GM12878 (cell line): ENCODE measurements around the gene TOX2. TPM values are rescaled to one million over a fixed set of nuclear protein-coding genes. Genes with fewer than 3 reads are reported as not detected.

Experiments
- ATAC-seq: fragments of 200-7000 bp; cut with Tn5 transposase; 3 replicates; pipeline ENCODE4 v1.9.1; 2020; ENCODE audit warnings: mild to moderate bottlenecking, moderate library complexity
- BruUV-seq: library from RNA; stranded (reverse); fragments of 400-500 nt; replicated peaks from 2 replicates; lab custom pipeline; 2021; lab: Mats Ljungman, UMichigan
- CTCF ChIA-PET: fragments of 300-600 bp; sonication (Branson Sonifier 250); formaldehyde crosslinking; extraction: SDS; loops from one replicate; lab custom pipeline; 2021; ENCODE audit warnings: inconsistent platforms; lab: Yijun Ruan, JAX
- POLR2A ChIA-PET: fragments of 350-600 bp; formaldehyde crosslinking; extraction: SDS; loops from one replicate; lab custom pipeline; 2021; ENCODE audit warnings: inconsistent platforms; lab: Charles Lee
- RAD21 ChIA-PET: fragments of 300-600 bp; sonication (Branson Sonifier 250); formaldehyde crosslinking; loops from one replicate; lab custom pipeline; 2023; ENCODE audit warnings: antibody characterized with exemption; ENCODE audit not compliant: unreplicated experiment; lab: Charles Lee
- SMC1A ChIA-PET: fragments of 300-600 bp; sonication (Branson Sonifier 250); formaldehyde crosslinking; loops from one replicate; lab custom pipeline; 2023; ENCODE audit not compliant: unreplicated experiment, uncharacterized antibody; lab: Charles Lee
- DNase-seq: peaks from one replicate; pipeline ENCODE4 v3.0.0-alpha.2; 2011; ENCODE audit warnings: low read depth, low spot score
- FAIRE-seq: peaks from 3 replicates; lab custom pipeline; 2011; peaks lifted over from hg19 to GRCh38; lab: Jason Lieb, UNC
- H2AFZ ChIP-seq: 2 replicates; pipeline ENCODE4 v1.6.0; 2011; ENCODE audit warnings: low read depth, low read length, control low read depth; ENCODE audit not compliant: control insufficient read depth
- H3K27ac ChIP-seq: 2 replicates; pipeline ENCODE4 v1.5.1; 2011; ENCODE audit warnings: control low read depth; ENCODE audit not compliant: control insufficient read depth, insufficient read depth
- H3K27me3 ChIP-seq, 2 experiments: replicated peaks in 1 of 2; 2 replicates each; pipeline versions ENCODE4 v1.6.0 to v1.6.1; 2011; ENCODE audit warnings: low read length in 1 of 2; ENCODE audit not compliant: control insufficient read depth in 2 of 2, insufficient read depth in 2 of 2
- H3K36me3 ChIP-seq, 2 experiments: 2 replicates each; pipeline ENCODE4 v1.5.1; 2011; ENCODE audit warnings: low read length in 1 of 2; ENCODE audit not compliant: control insufficient read depth in 2 of 2, insufficient read depth in 2 of 2
- H3K4me1 ChIP-seq: 2 replicates; pipeline ENCODE4 v1.6.1; 2011; ENCODE audit warnings: mild to moderate bottlenecking, low read length, moderate library complexity, mixed read lengths; ENCODE audit not compliant: control insufficient read depth, insufficient read depth
- H3K4me2 ChIP-seq: 2 replicates; pipeline ENCODE4 v1.6.0; 2011; ENCODE audit warnings: control low read depth; ENCODE audit not compliant: control insufficient read depth, insufficient read depth
- H3K4me3 ChIP-seq: fragments of 200-600 bp; sonication (generic); 2 replicates; pipeline ENCODE4 v1.5.1; 2016
- H3K79me2 ChIP-seq: 2 replicates; pipeline ENCODE4 v1.6.0; 2011; ENCODE audit warnings: low read length; ENCODE audit not compliant: control insufficient read depth, insufficient read depth
- H3K9ac ChIP-seq: 2 replicates; pipeline ENCODE4 v1.8.0; 2011; ENCODE audit warnings: low read length, control low read depth, mixed read lengths; ENCODE audit not compliant: control insufficient read depth, insufficient read depth
- H3K9me3 ChIP-seq: replicated peaks from 3 replicates; pipeline ENCODE4 v1.5.1; 2011; ENCODE audit warnings: mild to moderate bottlenecking, low read length; ENCODE audit not compliant: control insufficient read depth, insufficient read depth
- H4K20me1 ChIP-seq: 2 replicates; pipeline ENCODE4 v1.6.0; 2011; ENCODE audit not compliant: control insufficient read depth, insufficient read depth
- ATF3 ChIP-seq: IDR thresholded peaks from 2 replicates; pipeline ENCODE4 v1.6.1; 2011; ENCODE audit warnings: low read depth, mild to moderate bottlenecking, low read length, moderate library complexity, borderline replicate concordance; ENCODE audit errors: extremely low read depth
- CBFB ChIP-seq: IDR thresholded peaks from 2 replicates; pipeline ENCODE4 v1.6.1; 2016; ENCODE audit warnings: antibody characterized with exemption, low read depth
- EED ChIP-seq: sonication (generic); IDR thresholded peaks from 2 replicates; pipeline ENCODE4 v1.6.1; 2016; ENCODE audit warnings: antibody characterized with exemption, low read depth
- ESRRA ChIP-seq: IDR thresholded peaks from 2 replicates; pipeline ENCODE4 v1.6.1; 2012; ENCODE audit warnings: mild to moderate bottlenecking, low read length, improper control_type of control experiment
- ETV6 ChIP-seq, 2 experiments: fragments of 450-650 bp in 1 of 2; IDR thresholded peaks in 1 of 2; conservative IDR thresholded peaks in 1 of 2; 2 replicates each; pipeline ENCODE4 v1.6.1; 2014; ENCODE audit warnings: antibody characterized with exemption in 1 of 2, borderline replicate concordance in 1 of 2, low read depth in 1 of 2, mild to moderate bottlenecking in 1 of 2, moderate library complexity in 1 of 2
- HDAC6 ChIP-seq: fragments of 200-600 bp; sonication (generic); IDR thresholded peaks from one replicate; pipeline ENCODE4 v1.8.0; 2017; ENCODE audit warnings: antibody characterized with exemption; ENCODE audit not compliant: unreplicated experiment
- KAT2A ChIP-seq: conservative IDR thresholded peaks from 2 replicates; pipeline ENCODE4 v1.6.1; 2011; ENCODE audit warnings: low read depth, low read length; ENCODE audit not compliant: control insufficient read depth
- KDM1A ChIP-seq: fragments of 200-600 bp; sonication (generic); IDR thresholded peaks from 2 replicates; pipeline ENCODE4 v1.6.1; 2016; ENCODE audit warnings: borderline replicate concordance
- REST ChIP-seq: IDR thresholded peaks from 2 replicates; pipeline ENCODE4 v1.6.1; 2012; ENCODE audit warnings: mild to moderate bottlenecking, low read depth, low read length
- TCF3 ChIP-seq: IDR thresholded peaks from 2 replicates; pipeline ENCODE4 v1.6.1; 2012; ENCODE audit warnings: low read depth, mild to moderate bottlenecking, low read length, borderline replicate concordance; ENCODE audit not compliant: insufficient read depth
- USF1 ChIP-seq: IDR thresholded peaks from 2 replicates; pipeline ENCODE4 v1.6.1; 2011; ENCODE audit warnings: borderline replicate concordance, low read depth, mild to moderate bottlenecking, moderate library complexity, mixed read lengths, low read length; ENCODE audit not compliant: insufficient read depth; ENCODE audit errors: extremely low read length
- YY1 ChIP-seq: IDR thresholded peaks from 2 replicates; pipeline ENCODE4 v1.6.1; 2011; ENCODE audit warnings: low read depth, mild to moderate bottlenecking, low read length
- ZBTB4 ChIP-seq: fragments of 450-650 bp; formaldehyde crosslinking; IDR thresholded peaks from 2 replicates; pipeline ENCODE4 v1.4.0; 2022; ENCODE audit warnings: mild to moderate bottlenecking, moderate library complexity
- WGBS: methylation state at CpG from one replicate; pipeline ENCODE4 v1.1.6; 2016; ENCODE audit warnings: low lambda C conversion rate; ENCODE audit not compliant: insufficient replicate concordance, insufficient coverage; ENCODE audit errors: missing lambda C conversion rate; 5-methylcytosine and 5-hydroxymethylcytosine counted together
- in situ Hi-C: fragments of 300-500 bp; cut with MboI; formaldehyde crosslinking; loops from 9 replicates; pipeline ENCODE4 v1.14.3; 2018; ENCODE audit warnings: mixed read lengths
- intact Hi-C: fragments of 100-400 bp; cut with micrococcal nuclease; formaldehyde crosslinking; loops from one replicate; pipeline ENCODE4 v1.14.2; 2022; ENCODE audit not compliant: unreplicated experiment
- polyA plus RNA-seq, 11 experiments: library from polyadenylated mRNA; depleted of rRNA in 4 of 11; unstranded in 6 of 11; stranded (reverse) in 5 of 11; fragments of >200 nt; fragmentation: Nextera tagmentation in 4 of 11; fragmentation: Illumina TruSeq in 1 of 11; extraction: Ambion mirVana in 4 of 11; extraction: Trizol in 1 of 11; gene quantifications; 1 replicate in 1 of 11; 2 replicates in 10 of 11; pipeline versions ENCODE4 v1.2.1 to v1.2.3, GENCODE V29; 2011 to 2016; ENCODE audit warnings: inconsistent platforms in 2 of 11, missing spikeins in 2 of 11, low read depth in 1 of 11
- total RNA-seq, 4 experiments: library from RNA; depleted of rRNA in 3 of 4; stranded (reverse); fragments of >200 nt in 3 of 4; fragmentation: Illumina TruSeq in 1 of 4; extraction: Trizol in 1 of 4; gene quantifications; 2 replicates each; pipeline versions ENCODE4 v1.2.1 to v1.2.3, GENCODE V29; 2013 to 2021

Gene TOX2
- total and polyA plus RNA-seq, 10 of the 15 experiments (the other 5 are each of a cell fraction or from before 2014, with no cell fraction given), result 2.6 to 40.5 (median 7.9) TPM

DNA sequence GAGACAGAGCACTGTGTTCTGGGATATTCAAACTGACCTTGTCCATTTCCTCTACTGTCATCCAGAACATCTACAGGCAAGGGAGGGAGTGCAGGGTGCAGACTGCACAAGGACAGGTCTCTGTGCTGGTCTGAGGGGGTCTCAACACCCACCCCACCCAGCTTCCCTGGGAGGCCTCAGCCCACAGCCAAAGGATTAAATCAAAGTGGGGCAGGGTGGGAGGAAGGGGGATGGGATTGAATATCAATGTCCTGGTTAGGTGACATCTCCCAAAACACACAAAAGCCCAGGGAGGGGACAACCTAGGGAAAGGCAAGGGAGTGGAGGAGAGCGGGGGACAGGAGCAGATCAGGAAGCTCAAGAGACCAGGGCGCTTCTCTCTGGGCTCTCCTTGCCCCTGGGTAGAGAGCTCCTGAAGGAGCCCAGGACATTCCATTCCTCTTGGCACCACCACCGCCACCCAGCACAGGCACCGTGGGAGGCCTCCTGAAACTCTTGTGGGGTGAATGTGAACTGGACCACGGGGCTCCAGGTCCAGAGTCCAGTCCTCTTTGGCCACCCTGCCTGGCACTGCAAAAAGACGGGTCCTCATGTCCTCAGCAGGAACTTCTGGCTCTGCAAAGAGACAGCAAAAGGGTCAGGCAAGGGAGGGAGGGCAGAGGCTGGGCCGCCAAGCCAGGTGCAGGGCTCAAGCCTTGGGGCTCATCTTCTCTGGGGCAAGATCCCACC, 198.4 kb downstream of the TOX2 start:
- Histone ChIP-seq H3K79me2 (no peaks in the 10 kb centered on the region), H3K9ac (no peak overlapping the region), H3K27me3 (peaks cover 0 to 2% of the 10 kb centered on the region in 2 experiments; a peak in 2 of 4 replicates), H4K20me1 (no peaks in the 10 kb centered on the region), H3K9me3 (no peaks in the 10 kb centered on the region; the same call in 2 of the 3 replicates), H3K4me1 (no peaks in the 10 kb centered on the region), H2AFZ (no peak overlapping the region), H3K27ac (no peak overlapping the region), H3K36me3 (no peaks in the 10 kb centered on the region; a peak in 1 of 4 replicates), H3K4me3 (no peak overlapping the region), H3K4me2 (no peak overlapping the region)
- CTCF ChIA-PET, result interaction anchor here (1.1 to 9.3 kb wide), 4 partner anchors 77 to 197 kb away, joined by 3 to 196 read pairs (median 6); no protein-coding TSS in a partner anchor
- 12% methylated on average over 7 of the region's 7 CpGs for WGBS
- TF ChIP-seq KAT2A (no peak), ETV6 (conservative IDR thresholded peaks at IDR 0.05 in 1 of 2, IDR thresholded peaks at IDR 0.05 in 1 of 2; ENCODE audit: borderline replicate concordance in 1 of 2, low read depth in 1 of 2) (no peak), TCF3 (no peak), ESRRA (no peak), CBFB (no peak), ZBTB4 (CRISPR knock-in tag) (no peak), YY1 (no peak), USF1 (no peak), REST (no peak), ATF3 (no peak), HDAC6 (no peak), KDM1A (no peak), EED (no peak)
- DNase-seq (no peak), FAIRE-seq (no peak), ATAC-seq (no peak)
- SMC1A ChIA-PET, result interaction anchor here (1.2 to 1.9 kb wide), 2 partner anchors 14 to 75 kb away, joined by 3 to 11 read pairs; no protein-coding TSS in a partner anchor
- POLR2A ChIA-PET, result no interaction called here
- no TSS peak for BruUV-seq
- RAD21 ChIA-PET, result interaction anchor here (2.2 kb wide), 1 partner anchor 77 kb away, joined by 6 read pairs; no protein-coding TSS in a partner anchor
- in situ Hi-C loops, result no loop called here
- intact Hi-C loops, result no loop called here
